PFSK-1 (cell line): ENCODE measurements around the gene RAET1L.

Source experiments
- FOXP2 ChIP-seq: optimal IDR thresholded peaks from 2 replicates; pipeline ENCODE3; 2011; ENCODE audit warnings: borderline replicate concordance, control low read depth, inconsistent platforms; ENCODE audit not compliant: insufficient read depth; ENCODE audit errors: extremely low read length, extremely low read depth
- POLR2AphosphoS5 ChIP-seq: IDR thresholded peaks from 2 replicates; pipeline ENCODE4 v1.6.1; 2012; ENCODE audit warnings: low read depth, mild to moderate bottlenecking, control low read depth, low read length, moderate library complexity
- REST ChIP-seq, 2 experiments: IDR thresholded peaks; 2 replicates each; pipeline versions ENCODE4 v1.6.1 to v1.8.0; 2011 to 2012; ENCODE audit warnings: low read depth in 2 of 2, low read length in 2 of 2, control low read depth in 1 of 2, inconsistent platforms in 1 of 2, mild to moderate bottlenecking in 1 of 2, moderate library complexity in 1 of 2; ENCODE audit not compliant: insufficient read depth in 1 of 2
- SIN3A ChIP-seq: IDR thresholded peaks from 2 replicates; pipeline ENCODE4 v1.6.1; 2012; ENCODE audit warnings: mild to moderate bottlenecking, low read length, moderate library complexity, borderline replicate concordance; ENCODE audit not compliant: insufficient read depth
- TAF1 ChIP-seq: IDR thresholded peaks from 2 replicates; pipeline ENCODE4 v1.6.1; 2012; ENCODE audit warnings: low read length, control low read depth, borderline replicate concordance; ENCODE audit not compliant: insufficient read depth

The RAET1L gene

DNA sequence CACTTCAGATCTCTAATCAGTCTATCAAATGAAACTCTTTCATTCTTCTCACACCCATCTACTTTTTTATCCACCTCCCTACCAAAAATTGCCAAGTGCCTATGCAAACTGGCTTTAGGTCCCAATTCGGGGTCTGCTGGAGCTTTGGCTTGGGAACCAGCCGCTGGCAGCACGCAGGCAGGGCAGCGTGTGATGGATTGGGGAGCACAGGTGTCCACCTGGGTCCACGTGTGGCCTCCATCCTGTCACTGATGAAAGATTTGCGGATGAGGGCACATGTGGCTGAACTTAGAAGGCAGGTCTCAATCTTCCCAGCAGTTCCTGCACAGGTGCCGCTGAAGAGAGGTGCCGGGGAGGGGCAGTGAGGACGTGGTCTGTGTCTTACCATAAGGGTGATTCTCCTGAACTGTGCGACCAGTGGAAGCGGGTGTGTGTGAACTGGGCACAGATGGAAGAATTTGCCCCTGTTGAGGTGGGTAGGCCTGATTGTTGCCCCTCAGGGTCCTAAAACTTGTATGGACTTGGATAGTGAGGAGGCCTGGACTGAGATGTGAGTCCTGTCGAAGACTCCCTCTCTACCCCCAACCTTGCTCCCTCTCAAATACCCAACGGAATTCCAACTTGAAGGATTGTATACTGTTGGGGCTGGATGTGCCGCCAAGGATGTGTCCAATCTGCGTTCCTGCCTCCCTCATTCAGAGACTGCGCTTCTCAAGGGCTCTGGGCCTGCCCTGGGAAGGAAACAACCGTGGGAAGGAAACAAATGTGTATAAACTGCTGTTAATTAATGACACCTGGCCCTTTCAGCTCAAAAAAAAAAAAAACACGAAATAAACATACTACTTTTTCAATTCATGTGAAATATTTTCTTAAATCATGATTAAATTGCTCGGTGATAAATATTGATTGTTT lies 18.4 kb upstream of the RAET1L start:
- TF ChIP-seq POLR2AphosphoS5 (no peak), REST (IDR thresholded peaks at IDR 0.05; ENCODE audit: insufficient read depth in 1 of 2, low read depth in 2 of 2, low read length in 2 of 2) (no peak), SIN3A (no peak), FOXP2 (no peak), TAF1 (no peak)

- TF ChIP-seq TAF1 (no peak), POLR2AphosphoS5 (no peak), SIN3A (no peak), REST (IDR thresholded peaks at IDR 0.05; ENCODE audit: insufficient read depth in 1 of 2, low read depth in 2 of 2, low read length in 2 of 2) (no peak), FOXP2 (no peak)
Measured at GRCh38 chr6:150043096-150043495, 17.8 kb upstream of the RAET1L start.

DNA sequence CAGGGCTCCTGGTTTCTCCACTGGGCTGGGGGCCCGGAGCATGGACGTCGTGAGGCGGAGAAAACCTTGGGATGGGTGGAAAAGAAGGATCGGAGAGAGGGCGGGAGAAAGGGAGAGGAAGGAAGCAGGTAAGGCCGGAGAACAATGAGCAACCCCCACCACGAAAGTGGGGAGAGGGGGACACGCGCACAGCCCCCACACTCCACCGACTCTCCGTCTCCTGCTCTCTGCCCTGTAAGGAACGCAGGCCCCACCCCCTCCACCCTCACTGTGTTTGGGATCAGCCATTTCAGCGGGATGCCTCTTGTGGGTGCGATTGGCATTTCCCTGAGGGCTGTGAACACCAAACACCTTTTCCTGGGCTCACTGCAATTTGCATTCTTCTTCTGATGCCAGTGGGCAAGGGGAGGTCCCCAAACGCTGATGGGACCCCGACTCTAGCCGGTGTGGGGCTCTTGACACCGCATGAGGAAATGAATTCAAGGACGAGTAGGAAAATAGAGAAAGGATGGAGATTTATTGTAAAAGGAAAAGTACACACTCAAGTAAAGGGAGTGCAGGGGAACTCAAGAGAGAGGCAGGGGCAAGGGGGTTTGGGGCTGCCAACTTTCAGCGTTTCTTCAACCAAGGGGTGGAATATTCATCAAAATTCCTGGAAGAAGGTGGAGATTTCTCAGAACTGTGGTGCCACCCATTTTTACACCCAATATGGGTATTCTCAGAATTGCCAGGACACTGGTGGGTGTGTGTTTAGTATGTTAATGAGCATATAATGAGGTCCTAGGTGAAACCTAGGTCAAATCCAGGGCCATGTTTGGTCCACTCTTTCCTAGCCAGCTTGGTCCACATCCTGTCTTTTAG lies 13.1 kb upstream of the RAET1L start:
- TF ChIP-seq SIN3A, result no peak
- TF ChIP-seq REST (IDR thresholded peaks at IDR 0.05; ENCODE audit: insufficient read depth in 1 of 2, low read depth in 2 of 2, low read length in 2 of 2), result no peak
- TF ChIP-seq TAF1, result no peak

GRCh38 chr6:150037526-150038201 lies 12.3 kb upstream of the RAET1L start:
- TF ChIP-seq SIN3A (no peak), FOXP2 (no peak), POLR2AphosphoS5 (no peak)

DNA sequence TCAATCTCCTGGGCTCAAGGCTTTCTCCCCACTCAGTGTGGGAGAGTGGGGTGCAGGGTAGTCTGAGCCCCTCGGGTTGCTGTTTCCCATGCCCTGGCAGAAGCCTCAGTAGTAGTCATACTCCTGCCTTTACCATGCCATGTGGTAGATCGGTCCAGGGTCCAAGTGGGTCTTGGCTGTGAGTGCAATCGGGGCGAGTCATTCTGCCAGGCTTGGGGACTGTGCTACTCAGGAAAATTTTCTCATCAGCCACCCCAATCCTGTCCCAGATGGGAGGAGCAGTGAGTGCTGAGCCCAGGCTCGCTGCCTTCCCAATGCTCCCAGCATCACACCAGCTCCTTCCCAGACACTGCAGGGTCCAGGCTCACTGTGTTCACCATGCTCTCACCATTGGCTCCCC lies 10.7 kb upstream of the RAET1L start:
- TF ChIP-seq FOXP2 (no peak), TAF1 (no peak)
